NCI-H2107 treated with DMSO at 0.1 percent for 48 hours (cell line): ENCODE data around the gene PIP5K1C.
"Not testable (repeated sequence)": the region's sequence is repeated elsewhere in the genome, so short reads cannot be mapped to it uniquely, and the experiment has no call there.

Experiments used
- DNase-seq: peaks from one replicate; lab custom pipeline; 2025; ENCODE audit not compliant: unreplicated experiment; lab: John Stamatoyannopoulos, UW

PIP5K1C gene

DNA sequence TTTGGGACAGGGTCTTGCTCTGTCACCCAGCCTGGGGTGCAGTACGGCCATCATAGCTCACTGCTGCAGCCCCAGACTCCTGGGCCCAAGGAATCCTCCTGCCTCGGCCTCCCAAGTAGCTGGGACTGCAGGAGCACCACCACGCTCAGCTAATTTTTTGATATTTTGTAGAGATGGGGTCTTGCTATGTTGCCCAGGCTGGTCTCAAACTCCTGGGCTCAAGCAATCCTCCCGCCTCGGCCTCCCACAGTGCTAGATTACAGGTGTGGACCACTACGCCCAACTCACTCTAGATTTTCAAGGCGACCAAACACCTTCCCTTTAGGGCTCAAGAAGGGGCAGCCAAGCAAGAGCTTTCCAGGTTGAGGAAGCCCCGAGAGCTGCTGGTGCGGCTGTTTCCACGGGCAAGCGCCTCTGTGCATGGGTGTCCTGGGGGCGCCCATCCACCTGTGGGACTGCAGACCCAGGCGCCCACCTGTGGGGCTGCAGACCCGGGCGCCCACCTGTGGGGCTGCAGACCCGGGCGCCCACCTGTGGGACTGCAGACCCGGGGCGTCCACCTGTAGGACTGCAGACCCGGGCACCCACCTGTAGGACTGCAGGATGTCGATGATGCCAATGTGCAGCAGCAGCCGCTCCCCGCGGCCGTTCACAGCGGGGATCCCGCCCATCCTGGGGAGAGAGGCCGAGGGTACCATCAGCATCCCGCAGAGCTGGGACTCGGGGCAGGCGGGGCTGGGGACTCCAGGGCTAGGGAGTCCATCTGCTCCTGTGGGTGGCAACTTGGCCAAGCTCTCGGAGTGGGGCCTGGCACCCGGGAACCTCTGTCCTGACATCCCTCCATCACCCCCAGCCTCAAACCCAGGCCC lies 52.0 kb downstream of the PIP5K1C start:
- no peak for DNase-seq

DNA sequence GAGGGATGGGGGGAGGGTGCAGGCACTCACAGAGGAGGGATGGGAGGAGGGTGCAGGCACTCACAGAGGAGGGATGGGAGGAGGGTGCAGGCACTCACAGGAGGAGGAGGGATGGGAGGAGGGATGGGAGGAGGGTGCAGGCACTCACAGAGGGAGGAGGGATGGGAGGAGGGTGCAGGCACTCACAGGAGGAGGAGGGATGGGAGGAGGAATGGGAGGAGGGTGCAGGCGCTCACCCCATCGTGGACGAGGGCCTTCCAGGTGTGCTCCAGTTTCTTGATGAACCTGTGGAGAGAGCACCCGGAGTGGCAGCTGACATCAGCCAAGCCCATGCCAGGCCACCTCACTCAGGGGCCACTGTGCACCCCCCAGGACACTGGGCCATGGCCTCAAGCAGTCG lies 53.2 kb downstream of the PIP5K1C start:
- DNase-seq = not testable (repeated sequence)

DNA sequence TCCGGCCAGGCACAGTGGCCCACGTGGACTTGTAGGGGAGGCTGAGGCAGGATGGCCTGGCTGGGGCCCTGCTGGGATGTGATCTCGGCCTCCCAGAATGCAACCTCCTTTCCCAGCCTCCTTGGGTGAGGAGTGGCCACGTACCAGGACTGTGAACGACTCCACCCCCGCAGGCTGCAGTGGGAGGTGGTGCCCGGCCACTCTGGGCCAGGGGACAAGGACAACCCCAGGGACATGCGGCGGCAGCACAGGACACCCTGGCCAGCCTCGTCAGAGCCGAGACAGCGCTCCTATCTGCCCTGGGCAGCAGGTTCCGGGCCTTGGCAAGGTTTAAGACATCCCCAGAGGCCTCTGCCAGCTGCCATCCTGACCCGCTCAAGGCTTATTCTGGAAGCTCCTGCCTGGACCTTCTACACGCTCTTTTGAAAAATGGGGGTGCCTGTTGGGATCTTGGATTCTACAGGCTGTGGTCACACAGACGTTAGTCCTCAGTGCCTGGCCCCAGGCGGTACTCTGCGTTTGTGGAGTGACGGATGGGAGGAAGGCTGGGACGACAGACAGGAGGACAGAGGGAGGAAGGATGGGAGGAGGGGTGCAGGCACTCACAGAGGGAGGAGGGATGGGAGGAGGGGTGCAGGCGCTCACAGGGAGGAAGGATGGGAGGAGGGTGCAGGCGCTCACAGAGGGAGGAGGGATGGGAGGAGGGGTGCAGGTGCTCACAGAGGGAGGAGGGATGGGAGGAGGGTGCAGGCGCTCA lies 53.8 kb downstream of the PIP5K1C start:
- no peak for DNase-seq

DNA sequence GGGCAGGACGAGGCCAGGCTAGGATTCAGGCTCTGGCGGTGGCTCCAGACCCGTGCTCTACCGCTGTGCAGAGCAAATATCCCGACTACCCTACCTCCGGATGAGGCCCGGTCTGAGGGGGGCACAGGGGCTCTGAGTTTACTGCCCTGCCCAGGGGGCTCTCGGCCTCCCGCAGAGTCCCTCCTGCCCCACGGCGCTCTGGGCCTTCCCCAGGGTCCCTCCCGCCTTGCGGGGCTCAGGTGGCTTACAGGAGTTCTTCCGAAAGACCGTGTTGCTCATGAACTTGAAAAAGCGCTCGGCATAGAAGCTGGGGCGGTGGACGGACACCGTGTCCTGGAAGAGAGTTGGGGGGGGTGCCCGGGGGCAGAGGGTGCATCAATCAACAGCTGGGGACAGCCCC lies 54.5 kb downstream of the PIP5K1C start:
- DNase-seq = no peak

- no peak for DNase-seq
Observed at GRCh38 chr19:3645067-3645396, 55.2 kb downstream of the PIP5K1C start.

GRCh38 chr19:3644351-3645066 lies 55.8 kb downstream of the PIP5K1C start:
- no peak for DNase-seq

- DNase-seq = no peak
Observed at GRCh38 chr19:3643674-3644313, 56.5 kb downstream of the PIP5K1C start.

GRCh38 chr19:3642987-3643673 lies 57.1 kb downstream of the PIP5K1C start:
- DNase-seq = no peak

- DNase-seq = no peak
Observed at GRCh38 chr19:3642296-3642695, 58.0 kb downstream of the PIP5K1C start.

DNA sequence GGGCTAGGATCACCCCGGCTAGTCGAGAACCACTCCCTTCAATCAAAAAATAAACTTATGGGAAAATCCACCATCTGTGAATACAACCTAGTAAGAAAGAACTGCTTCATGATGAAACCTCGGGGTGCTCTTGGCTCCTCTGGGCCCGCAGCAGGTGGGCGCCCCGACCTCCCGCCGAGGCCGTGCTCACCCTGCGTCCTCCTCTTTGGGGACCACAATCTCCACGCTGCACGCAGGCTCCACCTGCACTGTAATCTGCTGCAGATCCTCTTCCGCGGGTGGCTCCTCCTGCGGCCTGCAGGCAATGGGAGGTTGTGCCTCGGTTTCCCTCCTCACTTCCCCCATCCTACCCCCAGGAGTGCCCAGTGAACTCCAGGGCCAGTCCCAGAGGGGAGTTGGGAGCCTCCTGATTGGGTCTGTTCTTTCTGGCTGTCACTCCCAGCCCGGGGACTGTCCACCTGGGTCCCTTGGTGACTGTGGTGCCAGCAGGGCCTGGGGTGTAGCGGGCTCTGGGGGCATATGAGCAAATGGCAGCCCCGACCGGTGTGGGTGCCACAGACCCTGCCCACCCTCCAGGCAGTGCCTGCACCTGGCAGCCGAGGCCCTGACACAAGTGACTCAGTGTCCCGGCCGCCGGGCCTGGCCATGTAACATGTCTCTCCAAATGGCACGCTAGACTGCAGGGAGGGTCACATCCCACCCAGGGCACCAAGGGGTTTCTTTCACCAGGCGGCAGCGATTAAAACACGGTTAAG lies 58.6 kb downstream of the PIP5K1C start:
- no peak for DNase-seq

DNA sequence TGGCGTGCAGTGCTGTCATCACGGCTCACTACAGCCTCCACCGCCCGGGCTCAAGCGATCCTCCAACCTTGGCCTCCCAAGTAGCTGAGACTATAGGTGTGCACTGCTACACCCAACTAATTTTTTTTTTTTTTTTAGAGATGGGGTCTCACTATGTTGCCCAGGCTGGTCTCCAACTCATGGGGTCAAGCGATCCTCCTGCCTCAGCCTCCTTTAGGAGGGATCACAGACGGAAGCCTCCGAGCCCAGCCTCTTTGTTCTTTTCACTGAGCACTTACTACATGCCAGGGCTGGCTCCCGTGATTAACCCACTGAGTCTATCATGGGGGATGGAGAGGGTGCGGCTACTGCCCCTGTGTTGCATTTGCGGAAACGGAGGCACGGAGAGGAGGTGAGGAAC lies 60.8 kb downstream of the PIP5K1C start:
- no peak for DNase-seq

GRCh38 chr19:3638208-3639193 lies 61.8 kb downstream of the PIP5K1C start:
- no peak for DNase-seq

- no peak for DNase-seq
Observed at GRCh38 chr19:3637621-3638020, 62.6 kb downstream of the PIP5K1C start.

- no peak for DNase-seq
Observed at GRCh38 chr19:3636962-3637361, 63.3 kb downstream of the PIP5K1C start.

GRCh38 chr19:3636506-3636905 lies 63.8 kb downstream of the PIP5K1C start:
- DNase-seq = no peak

DNA sequence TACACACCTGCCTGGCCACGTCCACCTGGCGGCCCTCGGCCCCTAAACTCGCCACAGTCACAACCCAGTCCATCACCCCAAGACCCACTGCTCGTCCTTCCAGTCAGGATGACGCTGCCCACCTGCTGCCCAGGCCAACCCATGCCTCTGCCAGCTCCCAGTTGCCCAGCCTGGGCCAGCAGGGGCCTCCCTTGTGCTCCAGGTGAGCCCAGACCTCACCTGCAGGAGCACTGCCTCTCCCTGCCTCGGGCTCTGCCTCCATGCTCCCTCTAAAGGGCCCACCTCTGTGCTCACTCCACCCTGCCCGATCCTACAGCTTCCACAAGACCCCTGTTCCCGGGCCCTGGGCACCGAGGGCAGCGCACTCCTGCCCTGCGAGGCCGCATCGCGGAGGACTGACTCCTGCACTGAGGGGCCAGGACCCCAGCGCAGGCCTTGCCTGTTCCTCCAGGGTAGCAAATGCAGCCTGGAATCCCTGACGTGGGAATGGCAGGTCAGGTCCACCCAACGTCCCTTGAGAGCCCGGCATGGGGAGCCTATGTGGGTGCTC lies 65.7 kb downstream of the PIP5K1C start:
- DNase-seq = no peak

DNA sequence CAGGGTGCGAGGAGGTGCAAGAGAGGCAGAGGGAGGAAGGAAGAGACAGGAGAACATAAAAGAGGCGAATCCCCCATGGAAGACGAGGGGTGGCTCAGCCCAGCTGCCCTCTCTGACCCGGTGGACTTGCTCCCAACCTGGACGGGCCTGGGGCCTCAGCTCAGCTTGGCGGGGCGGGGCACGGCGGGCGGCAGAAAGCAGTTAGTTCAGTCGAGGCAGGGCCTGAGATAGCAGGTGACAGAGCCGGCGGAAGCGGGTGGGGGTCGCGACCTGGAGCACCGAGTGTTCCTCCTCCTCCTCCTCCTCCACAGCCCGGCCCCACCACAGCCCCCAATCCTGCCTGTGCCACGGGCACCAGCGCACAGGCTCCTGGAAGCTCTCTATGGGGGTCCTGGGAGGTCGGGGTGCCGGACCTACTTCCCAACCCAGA lies 66.7 kb downstream of the PIP5K1C start:
- no peak for DNase-seq

DNA sequence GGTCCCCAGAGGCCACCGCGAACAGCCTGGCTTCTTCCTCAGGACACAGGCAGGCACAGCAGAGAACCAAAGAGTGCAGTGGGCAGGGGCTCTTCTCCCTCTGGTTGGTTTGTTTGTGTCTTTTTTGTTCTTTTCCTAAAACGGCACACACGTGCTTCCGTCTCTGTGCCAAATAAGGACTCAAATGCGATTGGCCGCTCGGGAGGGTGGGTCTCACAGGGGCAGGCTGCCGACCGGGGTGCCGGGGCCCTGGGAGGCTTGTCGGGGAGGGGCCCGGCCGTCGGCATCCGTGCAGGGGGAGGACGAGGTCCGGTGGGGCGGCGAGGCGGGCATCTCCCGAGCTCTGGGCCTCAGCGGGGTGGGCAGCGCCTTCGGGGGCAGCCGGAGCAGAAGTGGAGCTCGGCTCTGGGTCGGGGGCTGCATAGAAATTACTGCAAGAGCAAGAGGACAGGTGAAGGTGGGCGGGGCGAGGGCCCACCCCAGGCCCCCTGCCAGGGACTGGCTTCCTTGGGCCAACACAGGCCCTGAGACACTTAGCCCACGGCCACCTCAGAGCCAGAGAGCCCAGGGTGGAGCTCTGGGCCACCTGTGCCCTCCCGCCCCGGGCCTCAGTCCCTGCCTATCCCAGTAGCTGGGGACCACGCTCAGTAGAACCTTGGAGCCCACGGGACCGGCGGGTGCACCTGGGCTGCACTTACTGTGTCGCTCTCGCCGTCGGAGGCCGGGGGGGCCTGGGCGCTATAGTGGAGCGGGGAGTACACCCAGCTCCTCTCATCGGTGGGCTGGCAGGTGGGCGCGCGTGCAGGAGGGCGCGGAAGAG lies 67.3 kb downstream of the PIP5K1C start:
- DNase-seq = no peak
